Neural cell (in vitro differentiated cells): Measurements from ENCODE around the gene SHISA9. TPM values are rescaled to one million over a fixed set of nuclear protein-coding genes. Genes with fewer than 3 reads are reported as not detected.
A peak's percentile ranks its signal among the peaks of the same experiment; 100 is the strongest.

Source experiments
- H2AFZ ChIP-seq: fragments of 200-600, 300-800 bp; sonication (generic), shearing (Covaris generic); 2 replicates; pipeline ENCODE4 v1.6.0; 2014; ENCODE audit warnings: low read depth, mild to moderate bottlenecking, antibody characterized with exemption, low read length, moderate library complexity
- H3F3A ChIP-seq: fragments of 200-600 bp; shearing (Covaris generic); 2 replicates; pipeline ENCODE4 v1.6.1; 2016; ENCODE audit warnings: mild to moderate bottlenecking, moderate library complexity, mixed read lengths, antibody characterized with exemption, low read length; ENCODE audit not compliant: insufficient read depth, poor library complexity, severe bottlenecking
- H3K27ac ChIP-seq: fragments of 200-600, 300-800 bp; sonication (generic), shearing (Covaris generic); 2 replicates; pipeline ENCODE4 v1.5.1; 2014; ENCODE audit warnings: mild to moderate bottlenecking, low read length, moderate library complexity
- H3K27me3 ChIP-seq: fragments of 300-800, 200-600 bp; sonication (generic), shearing (Covaris generic); 2 replicates; pipeline ENCODE4 v1.6.0; 2014; ENCODE audit warnings: mild to moderate bottlenecking, low read depth, low read length, moderate library complexity; ENCODE audit not compliant: insufficient read depth
- H3K36me3 ChIP-seq: fragments of 300-800, 200-600 bp; sonication (generic), shearing (Covaris generic); 2 replicates; pipeline ENCODE4 v1.5.1; 2014; ENCODE audit warnings: mild to moderate bottlenecking, antibody characterized with exemption, low read length, moderate library complexity; ENCODE audit not compliant: insufficient read depth
- H3K4me2 ChIP-seq: fragments of 300-800, 200-600 bp; sonication (generic), shearing (Covaris generic); 2 replicates; pipeline ENCODE4 v1.6.0; 2014; ENCODE audit warnings: mild to moderate bottlenecking, low read length
- H3K4me3 ChIP-seq: fragments of 300-800, 200-600 bp; sonication (generic), shearing (Covaris generic); 2 replicates; pipeline ENCODE4 v1.5.1; 2014; ENCODE audit warnings: mild to moderate bottlenecking, low read length, moderate library complexity
- H3K79me2 ChIP-seq: fragments of 200-600 bp; shearing (Covaris generic); replicated peaks from 2 replicates; pipeline ENCODE4 v1.6.0; 2014; ENCODE audit warnings: mild to moderate bottlenecking, low read length, moderate library complexity; ENCODE audit not compliant: insufficient read depth
- H3K9ac ChIP-seq: fragments of 300-800, 200-600 bp; sonication (generic), shearing (Covaris generic); 2 replicates; pipeline ENCODE4 v1.6.1; 2016; ENCODE audit warnings: mild to moderate bottlenecking, low read length, mixed read lengths
- H3K9me2 ChIP-seq: fragments of 200-600 bp; shearing (Covaris generic); 2 replicates; pipeline ENCODE4 v1.6.1; 2016; ENCODE audit warnings: mild to moderate bottlenecking, low read length, mixed read lengths; ENCODE audit not compliant: insufficient read depth
- H3K9me3 ChIP-seq: fragments of 200-600, 300-800 bp; sonication (generic), shearing (Covaris generic); 2 replicates; pipeline ENCODE4 v1.6.1; 2016; ENCODE audit warnings: mild to moderate bottlenecking, mixed run types, low read length, moderate library complexity, mixed read lengths
- H4K20me1 ChIP-seq: fragments of 200-600 bp; shearing (Covaris generic); 2 replicates; pipeline ENCODE4 v1.6.1; 2016; ENCODE audit warnings: mild to moderate bottlenecking, mixed run types; ENCODE audit not compliant: insufficient read depth
- CTCF ChIP-seq: fragments of 450-650 bp; IDR thresholded peaks from 2 replicates; pipeline ENCODE4 v1.5.1; 2014; ENCODE audit warnings: antibody characterized with exemption, mild to moderate bottlenecking, moderate library complexity; ENCODE audit not compliant: poor library complexity, severe bottlenecking
- EP300 ChIP-seq: fragments of 450-650 bp; conservative IDR thresholded peaks from 2 replicates; pipeline ENCODE4 v1.6.1; 2014; ENCODE audit warnings: antibody characterized with exemption, mild to moderate bottlenecking, moderate library complexity; ENCODE audit not compliant: poor library complexity, severe bottlenecking
- EZH2 ChIP-seq: fragments of 200-600, 300-800 bp; shearing (Covaris generic), sonication (generic); IDR thresholded peaks from 2 replicates; pipeline ENCODE4 v1.6.1; 2014; ENCODE audit warnings: antibody characterized with exemption, low read length, borderline replicate concordance, mild to moderate bottlenecking; ENCODE audit not compliant: insufficient read depth, poor library complexity, severe bottlenecking
- MXI1 ChIP-seq: fragments of 450-650 bp; conservative IDR thresholded peaks from 2 replicates; pipeline ENCODE4 v1.6.1; 2014; ENCODE audit warnings: antibody characterized with exemption, mild to moderate bottlenecking; ENCODE audit not compliant: poor library complexity, severe bottlenecking
- POLR2AphosphoS5 ChIP-seq: IDR thresholded peaks from 2 replicates; pipeline ENCODE4 v1.6.1; 2012
- RAD21 ChIP-seq: fragments of 450-650 bp; conservative IDR thresholded peaks from 2 replicates; pipeline ENCODE4 v1.6.1; 2014; ENCODE audit warnings: antibody characterized with exemption, mild to moderate bottlenecking, moderate library complexity
- SMC3 ChIP-seq: fragments of 450-650 bp; conservative IDR thresholded peaks from 2 replicates; pipeline ENCODE4 v1.6.1; 2014; ENCODE audit warnings: antibody characterized with exemption, mild to moderate bottlenecking, moderate library complexity; ENCODE audit not compliant: poor library complexity
- TAF1 ChIP-seq: IDR thresholded peaks from 2 replicates; pipeline ENCODE4 v1.6.1; 2012; ENCODE audit warnings: low read depth
- polyA plus RNA-seq: library from polyadenylated mRNA; depleted of rRNA; stranded (reverse); fragments of >200 nt; gene quantifications from 2 replicates; pipeline ENCODE4 v1.2.3, GENCODE V29; 2014
- TF ChIP-seq, protein P1 (sequence below): IDR thresholded peaks from 2 replicates; pipeline ENCODE4 v1.6.1; 2012; ENCODE audit warnings: borderline replicate concordance

SHISA9 gene
- polyA plus RNA-seq, 1 donor from 2014 or later, result 2.0 TPM

- Histone ChIP-seq H3F3A (no peaks in the 10 kb centered on the region), H3K27me3 (peaks cover 1% of the 10 kb centered on the region), H3K27ac (no peak overlapping the region), H3K79me2 (no peaks in the 10 kb centered on the region), H3K4me2 (no peak overlapping the region), H4K20me1 (no peaks in the 10 kb centered on the region), H3K9me2 (no peaks in the 10 kb centered on the region), H2AFZ (no peak overlapping the region), H3K9me3 (no peaks in the 10 kb centered on the region), H3K36me3 (no peaks in the 10 kb centered on the region), H3K9ac (no peak overlapping the region), H3K4me3 (no peak overlapping the region)
- TF ChIP-seq SMC3 (no peak), EZH2 (no peak), POLR2AphosphoS5 (no peak)
- TF ChIP-seq, protein P1, sequence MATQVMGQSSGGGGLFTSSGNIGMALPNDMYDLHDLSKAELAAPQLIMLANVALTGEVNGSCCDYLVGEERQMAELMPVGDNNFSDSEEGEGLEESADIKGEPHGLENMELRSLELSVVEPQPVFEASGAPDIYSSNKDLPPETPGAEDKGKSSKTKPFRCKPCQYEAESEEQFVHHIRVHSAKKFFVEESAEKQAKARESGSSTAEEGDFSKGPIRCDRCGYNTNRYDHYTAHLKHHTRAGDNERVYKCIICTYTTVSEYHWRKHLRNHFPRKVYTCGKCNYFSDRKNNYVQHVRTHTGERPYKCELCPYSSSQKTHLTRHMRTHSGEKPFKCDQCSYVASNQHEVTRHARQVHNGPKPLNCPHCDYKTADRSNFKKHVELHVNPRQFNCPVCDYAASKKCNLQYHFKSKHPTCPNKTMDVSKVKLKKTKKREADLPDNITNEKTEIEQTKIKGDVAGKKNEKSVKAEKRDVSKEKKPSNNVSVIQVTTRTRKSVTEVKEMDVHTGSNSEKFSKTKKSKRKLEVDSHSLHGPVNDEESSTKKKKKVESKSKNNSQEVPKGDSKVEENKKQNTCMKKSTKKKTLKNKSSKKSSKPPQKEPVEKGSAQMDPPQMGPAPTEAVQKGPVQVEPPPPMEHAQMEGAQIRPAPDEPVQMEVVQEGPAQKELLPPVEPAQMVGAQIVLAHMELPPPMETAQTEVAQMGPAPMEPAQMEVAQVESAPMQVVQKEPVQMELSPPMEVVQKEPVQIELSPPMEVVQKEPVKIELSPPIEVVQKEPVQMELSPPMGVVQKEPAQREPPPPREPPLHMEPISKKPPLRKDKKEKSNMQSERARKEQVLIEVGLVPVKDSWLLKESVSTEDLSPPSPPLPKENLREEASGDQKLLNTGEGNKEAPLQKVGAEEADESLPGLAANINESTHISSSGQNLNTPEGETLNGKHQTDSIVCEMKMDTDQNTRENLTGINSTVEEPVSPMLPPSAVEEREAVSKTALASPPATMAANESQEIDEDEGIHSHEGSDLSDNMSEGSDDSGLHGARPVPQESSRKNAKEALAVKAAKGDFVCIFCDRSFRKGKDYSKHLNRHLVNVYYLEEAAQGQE, result no peak
These were observed 8.2 kb upstream of the SHISA9 start for GRCh38 chr16:12893050-12893750.

DNA sequence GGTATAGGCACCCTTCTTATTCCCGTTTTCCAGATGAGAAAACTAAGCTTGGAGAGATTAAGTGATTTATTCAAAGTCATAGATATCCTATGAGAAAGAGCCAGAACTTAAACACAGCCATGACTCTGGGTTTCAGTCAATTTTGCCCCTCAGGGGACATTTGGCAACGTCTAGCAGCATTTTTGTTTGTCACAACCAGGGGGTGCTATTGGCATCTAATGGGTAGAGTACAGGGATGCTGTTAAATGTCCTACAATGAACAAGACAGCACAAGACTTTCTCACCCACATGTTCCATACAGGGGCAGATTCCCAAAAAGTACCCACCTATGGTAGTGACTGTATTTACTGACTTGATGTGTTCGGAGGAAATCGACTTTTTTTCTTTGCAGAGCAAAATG lies 4.8 kb upstream of the SHISA9 start:
- no peak overlapping the region for H3K4me3 ChIP-seq

More for the DNA sequence above, 4.8 kb upstream of the SHISA9 start:
- Histone ChIP-seq H3K36me3 (no peaks in the 10 kb centered on the region), H3K4me2 (no peak overlapping the region), H3K9me2 (no peaks in the 10 kb centered on the region), H3K9me3 (no peaks in the 10 kb centered on the region), H3F3A (no peaks in the 10 kb centered on the region), H3K79me2 (no peaks in the 10 kb centered on the region), H3K27me3 (peaks cover 31% of the 10 kb centered on the region), H2AFZ (no peak overlapping the region), H3K9ac (no peak overlapping the region), H3K27ac (no peak overlapping the region), H4K20me1 (no peaks in the 10 kb centered on the region)
- TF ChIP-seq MXI1 (no peak), TAF1 (no peak), RAD21 (peak; percentile 43), SMC3 (peak; percentile 40), EZH2 (no peak), EP300 (no peak), CTCF (peak; percentile 45), POLR2AphosphoS5 (no peak)
- TF ChIP-seq, protein P1, result no peak
